Measurements from ENCODE around the gene MFN1.
"Not testable (repeated sequence)": the region's sequence is repeated elsewhere in the genome, so short reads cannot be mapped to it uniquely, and the experiment has no call there.

Gene MFN1

DNA sequence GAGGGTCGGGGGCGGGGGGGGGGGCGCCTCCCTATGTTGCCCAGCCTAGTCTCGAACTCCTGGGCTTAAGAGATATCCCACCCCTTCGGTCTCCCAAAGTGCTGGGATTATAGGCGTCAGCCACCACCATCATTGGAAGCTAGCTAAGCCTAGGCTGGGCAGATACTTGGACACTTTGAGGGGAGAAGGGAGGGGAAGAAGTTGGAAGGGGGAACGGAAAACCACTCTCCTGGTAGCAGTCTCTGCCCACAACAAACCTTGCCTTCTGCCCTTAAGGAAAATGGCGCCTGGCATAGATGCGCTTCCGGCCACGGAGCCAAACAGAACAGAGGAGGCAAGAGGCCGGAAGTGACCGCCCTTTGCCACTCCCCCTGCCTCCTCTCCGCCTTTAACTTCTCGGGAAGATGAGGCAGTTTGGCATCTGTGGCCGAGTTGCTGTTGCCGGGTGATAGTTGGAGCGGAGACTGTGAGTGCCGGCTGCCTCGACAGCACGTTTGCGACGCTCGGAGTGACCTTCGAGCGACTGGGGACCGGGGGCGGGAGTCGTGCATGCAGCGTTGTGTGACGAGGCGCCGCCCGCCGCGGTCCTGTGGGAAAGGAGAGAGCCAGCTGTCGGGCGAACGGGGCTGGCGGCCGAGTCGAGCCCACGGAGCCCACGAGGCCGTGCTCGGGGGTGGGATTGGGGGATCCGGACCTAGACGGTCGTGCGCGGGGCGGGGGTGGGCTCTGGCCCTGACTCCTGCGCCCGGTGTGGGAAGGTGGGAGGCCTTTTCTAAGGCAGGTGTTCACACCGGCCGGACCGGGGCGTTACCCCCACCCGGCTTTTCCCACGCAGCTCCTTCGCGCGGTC is at the start of gene MFN1:
Gene MFN1, plus strand, starts transcription at position 365 of the 850 bp plus-strand sequence. CDS start 1,143 bp downstream, outside the sequence.
- DNase-seq = peak; percentile 93

- DNase-seq = no peak
Measured at GRCh38 chr3:179297971-179298725, 49.4 kb upstream of the MFN1 start.

DNA sequence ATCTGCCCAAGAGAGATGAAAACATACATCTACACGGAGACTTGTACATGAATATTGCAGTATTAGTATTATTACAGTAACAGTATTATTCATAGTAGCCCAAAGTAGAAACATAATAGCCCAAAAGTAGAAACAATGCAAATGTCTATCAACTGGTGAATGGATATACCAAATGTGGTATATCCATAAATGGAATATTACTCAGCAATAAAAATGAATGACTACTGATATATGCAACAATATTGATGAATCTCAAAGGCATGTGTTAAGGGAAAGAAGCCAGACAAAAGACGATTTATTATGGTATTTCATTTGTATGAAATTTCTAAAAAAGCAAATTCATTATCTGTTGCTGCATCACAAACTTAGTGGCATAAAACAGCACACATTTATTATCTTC is 48.2 kb upstream of the MFN1 start:
- DNase-seq = no peak

DNA sequence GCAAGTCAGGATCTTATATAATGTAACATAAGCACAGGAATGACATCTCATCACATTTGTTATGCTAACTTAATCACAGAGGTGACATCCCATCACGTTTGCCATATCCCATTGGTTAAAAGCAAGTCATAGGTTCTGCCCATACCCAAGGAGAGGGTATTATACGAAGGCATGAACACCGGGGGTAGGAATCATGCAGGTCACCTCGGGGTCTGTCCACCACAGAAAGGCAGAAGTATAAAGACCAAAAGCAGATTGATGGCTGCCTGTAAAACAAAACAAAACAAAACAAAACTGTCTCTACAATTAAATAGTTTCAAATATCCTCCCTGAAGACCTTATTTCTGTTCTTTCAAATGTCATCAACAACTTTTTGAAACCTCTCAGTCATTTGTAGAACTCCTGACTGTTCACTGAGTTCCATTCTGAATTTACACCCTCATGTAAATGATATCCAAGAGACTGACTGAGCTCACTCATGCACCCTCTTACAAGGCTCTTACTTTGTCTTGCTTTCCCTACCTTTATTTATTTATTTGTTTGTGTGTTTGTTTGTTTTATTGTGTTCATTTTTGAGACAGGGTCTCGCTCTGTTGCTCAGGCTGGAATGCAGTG is 47.4 kb upstream of the MFN1 start:
- DNase-seq = no peak

GRCh38 chr3:179301645-179302044 is 45.9 kb upstream of the MFN1 start:
- DNase-seq = no peak

GRCh38 chr3:179302111-179302510 is 45.4 kb upstream of the MFN1 start:
- DNase-seq = no peak

- no peak for DNase-seq
Measured at GRCh38 chr3:179304605-179305004, 42.9 kb upstream of the MFN1 start.

DNA sequence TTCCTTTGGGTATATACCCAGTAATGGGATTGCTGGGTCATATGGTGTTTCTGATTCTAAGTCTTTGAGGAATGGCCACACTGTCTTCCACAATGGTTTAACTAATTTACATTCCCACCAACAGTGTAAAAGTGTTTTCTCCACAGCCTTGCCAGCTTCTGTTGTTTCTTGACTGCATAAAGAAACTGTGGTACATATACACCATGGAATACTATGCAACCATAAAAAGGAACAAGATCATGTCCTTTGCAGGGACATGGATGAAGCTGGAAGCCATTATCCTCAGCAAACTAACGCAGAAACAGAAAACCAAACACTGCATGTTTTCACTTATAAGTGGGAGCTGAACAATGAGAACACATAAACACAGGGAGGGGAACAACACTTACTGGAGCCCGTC is 40.1 kb upstream of the MFN1 start:
- not testable (repeated sequence) for DNase-seq

GRCh38 chr3:179308001-179308400 is 39.5 kb upstream of the MFN1 start:
- no peak for DNase-seq

- DNase-seq = no peak
Measured at GRCh38 chr3:179309225-179310078, 38.1 kb upstream of the MFN1 start.

GRCh38 chr3:179318876-179319275 is 28.6 kb upstream of the MFN1 start:
- DNase-seq = no peak

DNA sequence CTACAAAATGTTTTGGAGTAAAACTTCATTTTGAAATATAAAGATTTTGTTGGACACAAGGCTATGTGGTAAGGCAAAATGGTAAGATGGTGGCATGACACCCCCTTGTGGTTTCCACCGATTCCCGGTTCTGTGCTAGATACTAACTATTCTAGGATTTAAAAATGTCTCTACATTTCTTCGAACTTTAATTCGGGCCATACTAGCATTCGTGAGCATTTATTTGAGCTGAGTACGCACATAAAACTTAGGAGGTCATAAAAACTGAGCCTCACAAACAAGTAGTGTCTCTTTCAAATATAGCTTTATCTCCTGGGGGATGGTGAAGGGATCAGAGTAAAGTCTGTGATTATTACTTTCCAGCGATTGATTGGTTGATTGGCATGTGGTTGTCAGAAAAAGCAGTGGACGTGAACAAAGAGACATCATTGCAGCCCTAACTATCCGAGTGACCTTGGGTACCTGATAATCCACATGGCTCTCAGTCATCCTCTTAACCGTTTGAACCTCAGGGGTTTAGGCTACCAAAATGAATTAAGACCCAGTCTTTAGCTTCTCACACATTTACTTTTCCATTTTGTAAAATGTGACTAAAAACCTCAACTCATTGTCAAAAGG is 25.7 kb upstream of the MFN1 start:
- DNase-seq = no peak

GRCh38 chr3:179322286-179323196 is 25.0 kb upstream of the MFN1 start, which contains the start of gene ZNF639:
ZNF639 (plus strand) TSS chr3:179323031; CDS start chr3:179328294, 5,263 bp downstream.
- peak; percentile 93 for DNase-seq

DNA sequence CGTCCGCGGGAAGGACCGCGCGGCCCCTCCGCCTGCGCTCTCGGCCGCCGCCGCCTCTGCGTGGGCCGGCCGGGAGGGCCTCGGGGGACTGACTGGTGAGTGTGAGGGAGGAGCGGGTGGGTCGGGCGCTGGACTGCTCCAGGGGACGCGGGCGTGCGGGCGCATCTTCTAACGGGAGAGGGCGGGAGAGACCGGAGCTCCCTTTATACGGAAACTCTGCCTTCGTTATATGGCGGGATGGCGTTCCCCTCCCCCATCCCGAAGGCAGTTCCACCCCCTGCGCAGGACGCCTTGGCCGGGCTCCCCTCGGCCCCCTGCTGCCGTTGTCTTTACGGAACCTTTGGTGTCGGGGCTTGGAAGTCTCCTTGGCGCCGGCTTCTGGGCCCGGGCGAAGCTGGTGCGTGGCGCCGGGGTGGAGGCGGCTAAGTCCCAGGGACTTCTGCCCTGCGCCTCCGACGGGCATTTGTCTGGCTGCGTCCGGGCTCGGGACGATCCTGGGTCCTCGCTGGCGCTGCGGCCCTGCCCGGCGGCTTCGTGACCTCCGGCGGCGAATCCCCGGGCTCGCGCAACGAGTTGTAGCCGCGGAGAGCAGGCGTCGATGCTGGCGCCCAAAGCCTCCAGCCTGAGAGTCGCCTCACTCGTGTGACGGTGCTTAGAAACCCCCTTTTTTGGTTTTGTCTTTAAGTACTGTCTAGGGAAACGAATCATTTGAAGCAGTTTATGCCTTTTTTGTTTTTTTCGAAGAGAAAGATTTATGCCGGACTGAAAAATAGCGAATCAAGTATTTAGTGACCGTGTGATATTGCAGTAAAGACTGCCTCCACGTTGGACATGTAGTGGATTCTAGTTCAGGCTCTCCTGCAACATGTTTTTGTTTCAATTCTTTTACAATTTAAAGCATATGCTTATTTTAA is 24.1 kb upstream of the MFN1 start:
- peak; percentile 93 for DNase-seq

GRCh38 chr3:179324270-179324754 is 23.2 kb upstream of the MFN1 start:
- DNase-seq = no peak

GRCh38 chr3:179330438-179330837 is 17.1 kb upstream of the MFN1 start:
- DNase-seq = no peak

GRCh38 chr3:179332240-179332639 is 15.3 kb upstream of the MFN1 start:
- DNase-seq = no peak

GRCh38 chr3:179333084-179333483 is 14.4 kb upstream of the MFN1 start:
- DNase-seq = no peak

GRCh38 chr3:179336345-179336929 is 11.1 kb upstream of the MFN1 start:
- no peak for DNase-seq

Data from GOT3 (cell line).